ENCODE measurements around the gene SIGLEC9.

The SIGLEC9 gene

GRCh38 chr19:51097166-51097738 lies 27.5 kb upstream of the SIGLEC9 start:
- TF ChIP-seq, protein P1, sequence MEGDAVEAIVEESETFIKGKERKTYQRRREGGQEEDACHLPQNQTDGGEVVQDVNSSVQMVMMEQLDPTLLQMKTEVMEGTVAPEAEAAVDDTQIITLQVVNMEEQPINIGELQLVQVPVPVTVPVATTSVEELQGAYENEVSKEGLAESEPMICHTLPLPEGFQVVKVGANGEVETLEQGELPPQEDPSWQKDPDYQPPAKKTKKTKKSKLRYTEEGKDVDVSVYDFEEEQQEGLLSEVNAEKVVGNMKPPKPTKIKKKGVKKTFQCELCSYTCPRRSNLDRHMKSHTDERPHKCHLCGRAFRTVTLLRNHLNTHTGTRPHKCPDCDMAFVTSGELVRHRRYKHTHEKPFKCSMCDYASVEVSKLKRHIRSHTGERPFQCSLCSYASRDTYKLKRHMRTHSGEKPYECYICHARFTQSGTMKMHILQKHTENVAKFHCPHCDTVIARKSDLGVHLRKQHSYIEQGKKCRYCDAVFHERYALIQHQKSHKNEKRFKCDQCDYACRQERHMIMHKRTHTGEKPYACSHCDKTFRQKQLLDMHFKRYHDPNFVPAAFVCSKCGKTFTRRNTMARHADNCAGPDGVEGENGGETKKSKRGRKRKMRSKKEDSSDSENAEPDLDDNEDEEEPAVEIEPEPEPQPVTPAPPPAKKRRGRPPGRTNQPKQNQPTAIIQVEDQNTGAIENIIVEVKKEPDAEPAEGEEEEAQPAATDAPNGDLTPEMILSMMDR (IDR thresholded peaks at IDR 0.05), result peak; percentile 35 to 52
- Histone ChIP-seq H3K36me3 (peaks cover 0 to 38% (median 24%) of the 10 kb centered on the region in 3 donors), H3K27ac (no peak overlapping the region), H3K4me1 (no peaks in the 10 kb centered on the region), H3K27me3 (no peaks in the 10 kb centered on the region), H3K9me3 (no peaks in the 10 kb centered on the region), H3K4me3 (no peak overlapping the region)
- intact Hi-C loops (cut with DNase I; ENCODE audit: low total_unique reads), result no loop called here
- no peak for DNase-seq

GRCh38 chr19:51097796-51098195 lies 26.9 kb upstream of the SIGLEC9 start:
- intact Hi-C loops (cut with DNase I; ENCODE audit: low total_unique reads), result no loop called here
- Histone ChIP-seq H3K27me3 (no peaks in the 10 kb centered on the region), H3K4me1 (no peaks in the 10 kb centered on the region), H3K9me3 (no peaks in the 10 kb centered on the region), H3K27ac (no peak overlapping the region), H3K4me3 (no peak overlapping the region), H3K36me3 (peaks cover 1 to 43% (median 29%) of the 10 kb centered on the region in 3 donors)
- DNase-seq, result no peak
- TF ChIP-seq, protein P1 (IDR thresholded peaks at IDR 0.05), result no peak

GRCh38 chr19:51098365-51099046 lies 26.2 kb upstream of the SIGLEC9 start:
- no peaks in the 10 kb centered on the region for H3K4me1 ChIP-seq
- H3K9me3 ChIP-seq, result no peaks in the 10 kb centered on the region
- no peaks in the 10 kb centered on the region for H3K27me3 ChIP-seq
- peaks cover 5 to 49% (median 35%) of the 10 kb centered on the region in 3 donors for H3K36me3 ChIP-seq
- H3K4me3 ChIP-seq, result no peak overlapping the region
- H3K27ac ChIP-seq, result no peak overlapping the region
- DNase-seq, result no peak
- intact Hi-C loops (cut with DNase I; ENCODE audit: low total_unique reads), result no loop called here
- TF ChIP-seq, protein P1 (IDR thresholded peaks at IDR 0.05), result no peak

DNA sequence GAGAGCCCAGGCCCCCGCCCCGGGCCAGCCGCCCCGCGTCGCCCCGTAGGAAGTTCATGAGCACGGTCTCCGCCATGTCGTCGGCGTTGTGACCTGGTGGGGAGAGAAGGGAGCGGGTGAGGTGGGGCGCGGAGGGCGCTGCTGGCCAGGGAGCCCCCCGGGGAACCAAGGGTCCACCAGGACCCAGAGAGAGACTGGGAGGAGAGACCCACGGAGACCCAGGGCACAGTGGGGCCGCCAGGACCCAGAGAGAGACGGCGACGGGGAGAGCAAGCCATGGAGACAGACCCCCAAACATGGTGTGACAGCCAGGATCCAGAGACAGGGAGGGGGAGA lies 25.7 kb upstream of the SIGLEC9 start:
- DNase-seq, result no peak
- no peaks in the 10 kb centered on the region for H3K27me3 ChIP-seq
- intact Hi-C loops (cut with DNase I; ENCODE audit: low total_unique reads), result no loop called here
- TF ChIP-seq, protein P1 (IDR thresholded peaks at IDR 0.05), result no peak
- no peaks in the 10 kb centered on the region for H3K9me3 ChIP-seq
- no peak overlapping the region for H3K4me3 ChIP-seq
- H3K27ac ChIP-seq, result no peak overlapping the region
- H3K36me3 ChIP-seq, result peaks cover 5 to 54% (median 40%) of the 10 kb centered on the region in 3 donors
- H3K4me1 ChIP-seq, result no peaks in the 10 kb centered on the region

GRCh38 chr19:51100601-51101000 lies 24.1 kb upstream of the SIGLEC9 start:
- intact Hi-C loops (cut with DNase I; ENCODE audit: low total_unique reads), result loop anchor here (10.0 kb wide), 1 partner anchor 1076 kb away; the partner anchor contains the start of genes VRK3 and ZNF473
- TF ChIP-seq, protein P1 (IDR thresholded peaks at IDR 0.05), result no peak
- H3K36me3 ChIP-seq, result peaks cover 5 to 66% (median 41%) of the 10 kb centered on the region in 3 donors
- no peaks in the 10 kb centered on the region for H3K27me3 ChIP-seq
- no peaks in the 10 kb centered on the region for H3K9me3 ChIP-seq
- DNase-seq, result no peak
- H3K4me1 ChIP-seq, result no peaks in the 10 kb centered on the region
- H3K4me3 ChIP-seq, result no peak overlapping the region
- no peak overlapping the region for H3K27ac ChIP-seq

All from tibial artery (tissue), 4 donors.